Endodermal cell (in vitro differentiated cells): ENCODE data around the gene ZBTB46. TPM values are rescaled to one million over a fixed set of nuclear protein-coding genes. Genes with fewer than 3 reads are reported as not detected.

ENCODE experiments used
- DNase-seq: peaks from one replicate; pipeline ENCODE4 v3.0.0-alpha.2; 2017
- H3K27ac ChIP-seq: 2 replicates; pipeline ENCODE4 v1.5.1; 2013; ENCODE audit warnings: mild to moderate bottlenecking, low read depth, low read length, moderate library complexity
- H3K27me3 ChIP-seq: 2 replicates; pipeline ENCODE4 v1.6.1; 2013; ENCODE audit warnings: mild to moderate bottlenecking, low read length, moderate library complexity; ENCODE audit not compliant: insufficient read depth, control insufficient read depth, poor library complexity, severe bottlenecking
- H3K36me3 ChIP-seq: 2 replicates; pipeline ENCODE4 v1.7.0; 2013; ENCODE audit warnings: mild to moderate bottlenecking, low read length, moderate library complexity; ENCODE audit not compliant: control insufficient read depth, insufficient read depth
- H3K4me1 ChIP-seq: one replicate; pipeline ENCODE4 v1.7.0; 2013; ENCODE audit warnings: low read length; ENCODE audit not compliant: control insufficient read depth, insufficient read depth
- H3K4me3 ChIP-seq: 2 replicates; pipeline ENCODE4 v1.5.1; 2013; ENCODE audit warnings: mild to moderate bottlenecking, low read length, moderate library complexity
- H3K9ac ChIP-seq: 2 replicates; pipeline ENCODE4 v1.6.1; 2013; ENCODE audit warnings: mild to moderate bottlenecking, low read length, moderate library complexity; ENCODE audit not compliant: poor library complexity, severe bottlenecking; ENCODE audit errors: extremely low read depth
- H3K9me3 ChIP-seq: 2 replicates; pipeline ENCODE4 v1.6.1; 2013; ENCODE audit warnings: mild to moderate bottlenecking, low read length, moderate library complexity; ENCODE audit not compliant: control insufficient read depth
- H3K27ac Mint-ChIP-seq: 2 replicates; pipeline ENCODE4 v1.8.0; 2020; ENCODE audit warnings: mixed read lengths
- H3K27me3 Mint-ChIP-seq: 2 replicates; pipeline ENCODE4 v1.8.0; 2021; ENCODE audit warnings: mild to moderate bottlenecking, mixed read lengths; ENCODE audit not compliant: insufficient read depth
- H3K36me3 Mint-ChIP-seq: 2 replicates; pipeline ENCODE4 v1.8.0; 2020; ENCODE audit warnings: low read depth, mixed read lengths
- H3K4me1 Mint-ChIP-seq: 2 replicates; pipeline ENCODE4 v1.8.0; 2020; ENCODE audit warnings: mixed read lengths
- H3K4me3 Mint-ChIP-seq: 2 replicates; pipeline ENCODE4 v1.8.0; 2020; ENCODE audit warnings: mild to moderate bottlenecking, moderate library complexity, mixed read lengths
- H3K9me3 Mint-ChIP-seq: 2 replicates; pipeline ENCODE4 v1.8.0; 2020; ENCODE audit warnings: mild to moderate bottlenecking, mixed read lengths
- CTCF ChIP-seq: fragments of 200-600 bp; sonication (generic); conservative IDR thresholded peaks from 2 replicates; pipeline ENCODE4 v1.5.0; 2021; ENCODE audit warnings: antibody characterized with exemption, mild to moderate bottlenecking
- WGBS, 2 experiments: methylation state at CpG; one replicate each; pipeline versions ENCODE4 v1.1.5 to v1.1.7; 2013; ENCODE audit warnings: missing lambda C conversion rate in 2 of 2, mixed read lengths in 1 of 2; ENCODE audit not compliant: insufficient coverage in 1 of 2, insufficient read length in 1 of 2; 5-methylcytosine and 5-hydroxymethylcytosine counted together
- total RNA-seq, 2 donors: library from RNA; stranded (reverse); fragmentation: NEBNext Ultra II Directional in 1 of 2; extraction: Animal tissue kit (Norgen Biotek cat#: 25700) in 1 of 2; gene quantifications; 2 replicates in 1 of 2; 3 replicates in 1 of 2; pipeline ENCODE4 v1.2.1, GENCODE V29; 2021

The ZBTB46 gene
- total RNA-seq, 2 donors from 2014 or later, result 24.9 to 25.9 TPM

- H3K36me3 ChIP-seq, result peaks cover 12% of the 10 kb centered on the region
- Mint-ChIP-seq H3K9me3 (no peaks in the 10 kb centered on the region), H3K4me1 (peaks cover 6% of the 10 kb centered on the region), H3K4me3 (no peak overlapping the region), H3K27ac (no peak overlapping the region), H3K36me3 (peaks cover 9% of the 10 kb centered on the region), H3K27me3 (no peaks in the 10 kb centered on the region)
- no peaks in the 10 kb centered on the region for H3K9me3 ChIP-seq
- peak; percentile 67 for DNase-seq
- 92 to 99% methylated on average over 28 to 50 of the region's 50 CpGs for WGBS, 2 experiments
- peak; percentile 33 for TF ChIP-seq CTCF
- H3K27me3 ChIP-seq, result no peaks in the 10 kb centered on the region
- no peak overlapping the region for H3K4me3 ChIP-seq
- H3K4me1 ChIP-seq, result no peaks in the 10 kb centered on the region
- no peak overlapping the region for H3K27ac ChIP-seq
- no peak overlapping the region for H3K9ac ChIP-seq
These were observed 78.5 kb downstream of the ZBTB46 start for GRCh38 chr20:63752411-63753101.

- no peaks in the 10 kb centered on the region for H3K4me1 ChIP-seq
- peaks cover 12% of the 10 kb centered on the region for H3K36me3 ChIP-seq
- H3K9ac ChIP-seq, result no peak overlapping the region
- no peaks in the 10 kb centered on the region for H3K27me3 ChIP-seq
- no peaks in the 10 kb centered on the region for H3K9me3 ChIP-seq
- TF ChIP-seq CTCF, result no peak
- H3K27ac Mint-ChIP-seq, result no peak overlapping the region
- no peak overlapping the region for H3K4me3 Mint-ChIP-seq
- no peaks in the 10 kb centered on the region for H3K9me3 Mint-ChIP-seq
- H3K36me3 Mint-ChIP-seq, result peaks cover 6% of the 10 kb centered on the region
- DNase-seq, result peak; percentile 60
- H3K4me1 Mint-ChIP-seq, result peaks cover 6% of the 10 kb centered on the region
- H3K27ac ChIP-seq, result peak overlapping the region; percentile 53
- H3K27me3 Mint-ChIP-seq, result no peaks in the 10 kb centered on the region
- 90 to 93% methylated on average over 20 to 37 of the region's 45 CpGs for WGBS, 2 experiments
- H3K4me3 ChIP-seq, result no peak overlapping the region
These were observed 79.4 kb downstream of the ZBTB46 start for GRCh38 chr20:63751471-63752271.

- peak; percentile 67 for DNase-seq
- Histone ChIP-seq H3K9ac (no peak overlapping the region), H3K36me3 (peaks cover 12% of the 10 kb centered on the region), H3K27me3 (no peaks in the 10 kb centered on the region), H3K4me1 (no peaks in the 10 kb centered on the region), H3K4me3 (no peak overlapping the region), H3K27ac (peak overlapping the region; percentile 53), H3K9me3 (no peaks in the 10 kb centered on the region)
- no peak overlapping the region for H3K4me3 Mint-ChIP-seq
- 78 to 88% methylated on average over 17 to 26 of the region's 26 CpGs for WGBS, 2 experiments
- H3K9me3 Mint-ChIP-seq, result no peaks in the 10 kb centered on the region
- no peaks in the 10 kb centered on the region for H3K27me3 Mint-ChIP-seq
- H3K27ac Mint-ChIP-seq, result no peak overlapping the region
- H3K36me3 Mint-ChIP-seq, result peaks cover 6% of the 10 kb centered on the region
- peaks cover 6% of the 10 kb centered on the region for H3K4me1 Mint-ChIP-seq
- no peak for TF ChIP-seq CTCF
These were observed 80.1 kb downstream of the ZBTB46 start for GRCh38 chr20:63750807-63751470.
